HG03439 (cell line): ENCODE results near the gene LGALS1.

Experiments used
- ATAC-seq: cut with Tn5 transposase; IDR thresholded peaks from one replicate; pipeline ENCODE4 v1.9.1; 2021; ENCODE audit warnings: mild to moderate bottlenecking, moderate library complexity; ENCODE audit not compliant: unreplicated experiment

Gene LGALS1

DNA sequence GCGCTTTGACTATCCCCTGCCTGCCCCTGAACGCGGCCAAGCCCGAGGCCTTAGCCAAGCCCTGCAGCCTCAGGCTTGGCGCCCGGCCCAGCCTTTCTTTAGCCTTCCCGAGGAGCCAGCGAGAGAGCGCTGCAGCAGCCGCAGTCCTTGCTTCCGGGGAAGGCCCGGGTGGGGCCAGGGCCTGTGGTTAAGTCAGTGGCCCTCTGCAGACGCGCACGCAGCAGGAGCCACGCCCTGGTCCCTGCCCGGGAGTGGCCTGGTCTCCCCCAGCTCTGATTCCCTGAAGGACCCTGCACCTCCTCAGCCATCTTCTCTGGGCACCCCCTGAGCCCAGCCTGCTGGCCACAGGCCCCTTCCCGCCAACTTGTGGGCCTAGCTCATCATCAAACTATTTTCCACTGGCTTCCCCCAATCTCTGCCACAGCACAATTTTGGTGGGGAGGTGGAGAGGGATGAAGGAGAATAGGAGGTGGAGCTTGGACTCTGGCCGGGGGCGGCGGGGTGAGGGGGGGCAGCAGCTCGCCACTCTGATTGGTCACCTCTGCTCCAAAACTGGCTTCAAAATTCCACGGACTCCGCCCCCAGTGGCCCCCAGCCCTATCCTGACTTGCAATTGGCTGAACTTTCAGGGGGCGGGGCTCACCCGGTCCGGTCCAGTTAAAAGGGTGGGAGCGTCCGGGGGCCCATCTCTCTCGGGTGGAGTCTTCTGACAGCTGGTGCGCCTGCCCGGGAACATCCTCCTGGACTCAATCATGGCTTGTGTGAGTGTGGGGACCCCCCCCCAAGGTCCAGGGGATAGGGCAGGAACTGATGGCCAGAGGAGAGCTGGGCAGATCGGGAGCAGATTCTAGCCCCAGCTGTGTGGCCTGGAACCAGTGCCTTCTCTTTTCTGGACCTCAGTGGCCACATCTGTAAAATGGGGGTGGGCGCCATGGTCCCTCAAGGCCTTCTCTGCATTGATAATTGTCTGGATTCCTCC is at the start of gene LGALS1:
TSS of gene LGALS1 (plus strand) at position 686 of the 979 bp plus-strand sequence. CDS start at position 753, 67 bp downstream.
- ATAC-seq = no peak

- ATAC-seq = no peak
Observed at GRCh38 chr22:37625737-37626136, 49.7 kb upstream of the LGALS1 start.

DNA sequence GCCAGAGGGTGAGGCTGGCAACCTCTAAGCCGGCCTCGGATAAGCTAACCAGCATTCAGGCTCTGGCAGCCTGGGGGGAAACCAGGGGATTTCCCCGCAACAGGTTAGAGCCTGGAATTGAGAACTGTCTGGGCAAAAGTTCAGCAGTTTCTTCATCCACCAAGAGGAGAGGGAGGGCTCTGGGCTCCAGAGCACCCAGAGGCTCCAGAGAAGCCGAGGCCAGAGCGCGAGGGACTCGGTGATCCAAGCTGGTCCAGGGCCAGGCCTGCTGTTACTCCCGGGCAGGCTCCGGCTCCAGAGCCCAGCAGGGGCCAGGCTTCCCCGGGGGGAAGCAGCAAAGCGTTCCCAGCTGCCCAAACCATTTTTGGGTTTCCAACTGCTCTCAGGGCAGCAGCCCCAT is 49.3 kb upstream of the LGALS1 start:
- no peak for ATAC-seq

DNA sequence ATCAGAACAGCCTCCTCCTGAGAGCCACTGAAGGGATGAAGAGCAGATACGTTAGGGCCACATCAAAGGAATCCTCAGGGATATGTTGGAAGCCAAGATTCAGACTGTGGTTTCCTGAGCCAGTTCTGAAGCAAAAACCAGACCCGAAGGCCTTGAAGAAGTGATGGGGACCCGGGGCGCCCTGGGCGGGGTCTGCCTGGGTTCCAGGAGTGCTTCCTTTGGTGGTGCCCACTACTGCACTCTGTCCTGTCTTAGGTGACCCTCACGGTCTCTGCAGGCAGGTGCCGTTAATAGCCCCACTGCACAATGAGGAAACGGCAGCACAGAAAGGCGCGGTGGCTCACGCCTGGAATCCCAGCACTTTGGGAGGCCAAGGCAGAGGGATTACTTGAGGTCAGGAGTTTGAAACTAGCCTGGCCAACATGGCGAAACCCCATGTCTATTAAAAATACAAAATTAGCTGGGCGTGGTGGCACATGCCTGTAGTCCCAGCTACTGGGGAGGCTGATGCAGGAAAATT is 48.8 kb upstream of the LGALS1 start:
- ATAC-seq = no peak

GRCh38 chr22:37627121-37627520 is 48.3 kb upstream of the LGALS1 start:
- no peak for ATAC-seq

GRCh38 chr22:37627545-37627944 is 47.9 kb upstream of the LGALS1 start:
- no peak for ATAC-seq

DNA sequence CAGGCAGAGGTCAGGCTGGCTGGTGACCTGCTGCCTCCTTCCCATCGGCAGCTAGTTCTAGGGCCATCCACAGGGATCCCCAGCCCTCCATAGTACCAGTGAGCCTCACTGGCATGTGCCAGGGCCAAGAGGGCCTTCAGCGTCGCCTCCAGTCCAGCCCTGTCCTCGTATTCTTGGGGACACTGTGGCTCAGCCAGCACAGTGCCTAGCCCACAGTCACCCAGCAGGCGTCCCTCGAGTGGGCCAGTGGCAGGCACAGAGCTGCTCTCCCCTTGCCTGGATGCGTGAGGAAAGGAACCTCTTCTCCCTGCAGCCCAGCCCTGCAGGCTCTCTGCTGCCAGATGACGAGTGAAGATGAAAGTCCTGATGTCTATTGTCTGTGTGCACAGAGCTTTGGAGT is 46.6 kb upstream of the LGALS1 start:
- ATAC-seq = no peak

DNA sequence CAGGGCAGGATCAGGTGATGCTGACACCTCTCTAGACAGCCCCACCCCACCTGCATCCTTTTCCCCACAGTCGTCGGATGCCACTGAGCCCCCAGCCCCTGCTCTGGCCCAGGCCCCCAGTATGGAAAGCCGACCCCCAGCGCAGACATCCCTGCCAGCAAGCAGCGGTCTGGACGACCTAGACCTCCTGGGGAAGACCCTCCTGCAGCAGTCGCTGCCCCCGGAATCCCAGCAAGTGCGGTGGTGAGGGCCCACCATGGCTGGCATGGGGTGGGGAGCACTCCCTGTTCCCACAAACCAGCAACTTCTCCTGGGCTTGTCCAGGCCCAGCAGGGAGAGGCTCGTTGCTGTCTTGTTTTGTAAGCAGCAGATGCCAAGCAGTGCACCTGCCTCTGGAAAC is 45.5 kb upstream of the LGALS1 start:
- ATAC-seq = no peak

- no peak for ATAC-seq
Observed at GRCh38 chr22:37630839-37631435, 44.5 kb upstream of the LGALS1 start.

GRCh38 chr22:37631448-37632173 is 43.8 kb upstream of the LGALS1 start:
- ATAC-seq = no peak

- peak; percentile 4 for ATAC-seq
Observed at GRCh38 chr22:37632174-37633088, 43.0 kb upstream of the LGALS1 start.

DNA sequence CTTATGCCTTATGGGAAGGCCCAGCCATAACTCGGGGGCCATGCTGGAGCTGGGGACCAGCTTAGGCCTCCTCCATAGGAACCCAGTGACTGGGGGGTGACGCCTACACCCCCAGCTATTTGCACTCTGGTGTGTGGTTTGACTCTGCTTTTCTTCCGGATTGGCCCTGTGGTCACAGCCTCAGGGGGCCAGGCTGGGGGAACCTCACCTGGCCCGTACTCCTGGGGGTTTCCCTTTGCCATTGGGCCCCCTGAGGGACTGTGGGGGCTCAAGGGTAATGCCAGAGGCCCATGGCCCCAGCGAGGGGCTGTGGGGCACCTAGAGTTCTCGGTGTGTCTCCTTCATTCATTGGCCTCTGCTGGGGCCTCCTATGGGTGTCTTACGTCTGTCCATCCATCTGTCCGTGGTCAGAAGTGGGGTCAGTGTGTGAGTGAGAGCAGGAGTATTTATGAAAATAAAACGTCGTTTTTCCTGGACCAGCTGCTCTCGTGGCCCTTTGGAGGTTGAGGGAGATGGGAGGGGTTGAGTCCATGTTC is 42.3 kb upstream of the LGALS1 start:
- ATAC-seq = peak; percentile 48

DNA sequence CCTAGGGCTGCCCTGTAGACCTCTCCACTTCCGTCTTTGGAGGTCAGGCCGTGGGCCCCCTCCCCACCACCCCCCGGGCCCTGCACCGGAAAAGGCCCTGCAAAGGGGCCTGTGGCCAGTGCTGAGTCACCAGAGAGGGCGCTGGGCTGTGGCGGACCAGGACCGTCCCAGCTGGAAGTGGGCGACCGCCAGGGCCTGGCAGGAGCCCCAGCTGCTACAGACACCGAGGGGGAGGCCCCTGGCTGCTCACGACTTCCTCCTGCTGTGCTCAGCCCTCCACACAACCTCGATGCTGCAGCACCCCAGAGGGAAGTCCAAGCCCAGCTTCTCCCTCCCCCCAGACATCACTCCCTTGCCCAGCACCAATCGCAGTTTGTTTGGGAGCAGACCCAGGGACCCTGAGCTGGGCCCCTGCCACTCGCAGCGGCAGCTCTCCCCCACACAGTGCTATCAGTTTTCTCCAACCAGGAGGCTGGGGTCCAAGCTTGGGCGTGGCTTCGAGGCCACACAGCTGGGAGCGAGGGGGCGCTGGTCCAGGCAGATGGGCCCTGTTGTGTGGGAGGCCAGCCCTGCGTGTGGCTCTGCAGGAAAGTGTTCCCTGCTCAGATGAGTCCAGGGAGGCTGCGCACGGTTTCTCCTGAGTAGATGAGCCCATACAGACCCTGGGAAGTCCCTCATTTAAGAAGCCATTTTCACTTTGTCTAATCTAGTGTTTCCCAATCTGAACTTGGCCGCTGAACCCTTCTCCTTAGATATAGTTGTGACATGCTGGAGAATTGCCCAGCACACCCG is 41.6 kb upstream of the LGALS1 start:
- peak; percentile 47 for ATAC-seq

- no peak for ATAC-seq
Observed at GRCh38 chr22:37634417-37634924, 41.0 kb upstream of the LGALS1 start.

DNA sequence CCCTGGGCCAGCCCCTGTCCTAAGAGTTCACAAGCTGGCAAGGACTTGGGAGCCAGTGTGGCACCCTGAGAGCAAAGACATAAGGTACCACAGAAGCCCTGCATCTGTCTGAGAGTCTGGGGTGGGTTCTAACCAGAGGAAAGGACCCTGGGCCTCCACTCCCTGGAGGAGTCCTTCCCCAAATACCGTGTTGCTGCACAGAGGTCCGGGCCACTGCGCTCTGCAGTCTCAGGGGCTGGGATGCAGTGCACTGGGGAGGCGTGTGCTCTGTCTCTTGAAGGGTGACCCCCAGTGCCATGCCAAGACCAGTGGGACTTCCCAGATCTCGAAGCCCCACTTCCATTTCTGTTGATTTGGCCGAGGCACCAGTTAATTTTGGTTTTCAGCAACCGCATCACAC is 40.3 kb upstream of the LGALS1 start:
- ATAC-seq = no peak

DNA sequence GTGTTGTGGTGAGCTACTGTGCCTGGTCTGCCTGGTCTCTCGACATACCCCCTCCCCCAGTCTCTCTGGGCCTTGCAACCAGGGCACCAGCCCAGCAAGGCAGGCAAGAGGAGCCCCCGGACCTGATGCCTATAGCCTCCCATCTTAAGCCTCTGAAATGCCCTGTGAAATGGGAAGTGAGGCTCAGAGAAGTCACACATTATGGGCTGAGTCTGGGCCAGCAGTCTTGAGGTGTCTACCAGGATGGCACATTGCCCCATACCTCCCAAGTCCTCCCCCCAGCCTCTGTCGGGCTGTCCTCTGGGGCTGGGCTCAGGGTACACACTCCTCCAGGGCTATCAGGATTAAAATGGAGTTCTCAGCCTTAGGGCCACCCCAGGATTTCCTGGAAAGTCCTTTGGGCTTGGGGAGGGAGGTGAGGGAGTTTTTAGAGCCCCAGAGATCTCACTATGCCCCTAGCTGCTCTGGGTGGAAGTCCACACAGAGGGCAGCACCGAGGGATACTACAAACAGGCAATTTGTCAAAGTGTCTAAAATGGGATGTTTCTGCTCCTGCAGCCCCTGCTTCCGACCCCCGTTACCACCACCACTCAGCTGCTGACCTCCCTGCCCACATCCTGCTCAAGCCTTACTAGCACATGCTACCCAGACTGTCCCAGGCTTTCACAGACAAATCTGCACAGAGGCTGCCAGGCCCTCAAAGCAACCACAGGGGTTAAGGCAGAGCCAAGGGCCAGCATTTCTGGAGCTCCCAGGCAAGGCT is 39.1 kb upstream of the LGALS1 start:
- ATAC-seq = no peak

GRCh38 chr22:37636949-37637273 is 38.5 kb upstream of the LGALS1 start:
- ATAC-seq = no peak

DNA sequence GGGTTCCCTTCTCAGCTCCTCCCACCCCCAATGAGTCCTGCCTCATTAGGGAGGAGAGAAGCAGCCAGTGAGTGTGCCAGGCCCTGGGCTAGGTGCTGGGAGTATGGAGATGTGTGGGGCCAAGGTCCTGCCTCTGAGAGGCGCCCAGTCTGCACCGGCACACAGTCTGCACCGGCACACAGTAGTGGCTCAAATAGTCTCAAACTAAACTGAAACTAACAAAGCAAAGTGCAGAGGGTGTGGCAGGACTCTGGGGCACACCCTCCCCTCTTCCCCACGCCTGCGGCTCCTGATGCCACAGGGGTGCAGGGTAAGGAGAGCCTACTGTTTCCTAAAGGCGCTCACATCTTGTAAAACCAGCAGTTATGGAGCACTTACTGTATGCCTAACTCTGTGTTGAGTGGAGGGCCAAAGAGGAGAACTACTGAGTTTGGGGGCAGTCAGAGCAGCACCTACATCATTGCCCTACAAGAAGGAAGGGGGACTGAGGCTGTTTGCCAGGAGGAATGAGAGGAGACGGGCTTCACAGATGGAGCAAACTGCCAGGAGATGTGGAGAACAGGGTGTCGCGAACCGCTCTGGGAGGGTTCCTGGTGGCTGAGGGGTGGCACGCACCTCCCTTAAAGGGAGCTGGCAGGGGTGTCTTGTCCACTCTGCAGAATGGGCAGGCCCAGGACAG is 36.9 kb upstream of the LGALS1 start:
- no peak for ATAC-seq
